ENCODE results near the gene AFDN. TPM values are rescaled to one million over a fixed set of nuclear protein-coding genes. Genes with fewer than 3 reads are reported as not detected.

AFDN gene
- total and polyA plus RNA-seq, 2 of the 8 experiments (the other 6 are each of a cell fraction or from before 2014, with no cell fraction given) = 53.4 to 192 TPM

GRCh38 chr6:167781868-167782267, 44.8 kb upstream of the AFDN start:
- no peak overlapping the region for H4K8ac ChIP-seq (ENCODE audit: extremely low read depth, insufficient read depth, low read length)
- no peaks in the 10 kb centered on the region for H3K36me3 ChIP-seq (ENCODE audit: control insufficient read depth in 2 of 4, insufficient read depth in 4 of 4, low read length in 3 of 4)
- H4K5ac ChIP-seq (ENCODE audit: insufficient read length, low read depth, low read length) = no peak overlapping the region
- no peak overlapping the region for H3K23ac ChIP-seq (ENCODE audit: insufficient read length)
- no peak overlapping the region for H2AK5ac ChIP-seq (ENCODE audit: low read depth, low read length)
- no peak overlapping the region for H2BK20ac ChIP-seq (ENCODE audit: low read length)
- no peaks in the 10 kb centered on the region for H3K9me3 ChIP-seq (ENCODE audit: insufficient read depth in 2 of 2, low read depth in 1 of 2, low read length in 1 of 2)
- no peaks in the 10 kb centered on the region for H4K20me1 ChIP-seq (replicated peaks in 1 of 2; ENCODE audit: control insufficient read depth in 1 of 2, insufficient read depth in 2 of 2, low read length in 2 of 2)
- H3K4ac ChIP-seq (replicated peaks; ENCODE audit: insufficient read length, low read depth, low read length) = no peak overlapping the region
- no peak overlapping the region for H3K9ac ChIP-seq (replicated peaks in 1 of 4; ENCODE audit: extremely low read depth in 1 of 4, low read depth in 3 of 4, low read length in 3 of 4)
- no peaks in the 10 kb centered on the region for H3K23me2 ChIP-seq (ENCODE audit: low read depth, low read length)
- H3K79me2 ChIP-seq (ENCODE audit: control insufficient read depth in 1 of 2, insufficient read depth in 2 of 2, low read length in 2 of 2) = no peaks in the 10 kb centered on the region
- H3K79me1 ChIP-seq (ENCODE audit: low read depth, low read length) = no peaks in the 10 kb centered on the region
- no peak overlapping the region for H4K91ac ChIP-seq (replicated peaks; ENCODE audit: insufficient read length, low read length)
- no peak for DNase-seq (ENCODE audit: low read depth in 1 of 2, low spot score in 2 of 2)
- no peak overlapping the region for H3K18ac ChIP-seq (ENCODE audit: extremely low read depth, low read length)
- no peak overlapping the region for H3K4me3 ChIP-seq (ENCODE audit: extremely low read depth in 1 of 4, insufficient read depth in 2 of 4, low read depth in 3 of 4, low read length in 4 of 4)
- no peak overlapping the region for H2BK15ac ChIP-seq (ENCODE audit: low read length)
- no peak overlapping the region for H2BK5ac ChIP-seq (ENCODE audit: low read depth, low read length)
- ChIA-PET CTCF (ENCODE audit: partially characterized antibody) (interaction anchor here (0.8 to 1.7 kb wide), 2 partner anchors 26 to 64 kb away, joined by 3 to 4 read pairs; no protein-coding TSS in a partner anchor), POLR2A (ENCODE audit: partially characterized antibody) (no interaction called here)
- no peak overlapping the region for H2BK12ac ChIP-seq (ENCODE audit: low read depth, low read length)
- H3K27me3 ChIP-seq (replicated peaks in 1 of 4; ENCODE audit: control insufficient read depth in 3 of 4, extremely low read depth in 1 of 4, insufficient read depth in 3 of 4, low read length in 3 of 4) = no peaks in the 10 kb centered on the region
- no peaks in the 10 kb centered on the region for H3K4me1 ChIP-seq (replicated peaks in 1 of 4; ENCODE audit: control insufficient read depth in 3 of 4, insufficient read depth in 4 of 4, low read length in 3 of 4)
- H2BK120ac ChIP-seq (replicated peaks; ENCODE audit: low read depth, low read length) = no peak overlapping the region
- 94% methylated on average over 9 of the region's 9 CpGs; no CpG with 5 or more reads in 1 of the 2 experiments for WGBS, 2 experiments (ENCODE audit: extremely low coverage in 1 of 2, insufficient coverage in 1 of 2, insufficient read length in 1 of 2, insufficient replicate concordance in 2 of 2, low coverage in 1 of 2, low lambda C conversion rate in 2 of 2, missing lambda C conversion rate in 1 of 2)
- H3K27ac ChIP-seq (ENCODE audit: low read depth, low read length) = no peak overlapping the region
- FAIRE-seq = no peak
- H3K56ac ChIP-seq (replicated peaks; ENCODE audit: insufficient read length, low read depth, low read length) = no peak overlapping the region
- H2AFZ ChIP-seq (ENCODE audit: low read length) = 0 out of 2 replicates have a peak overlapping the region, but pooled peaks have one; percentile 35
- H3K14ac ChIP-seq (ENCODE audit: insufficient read length) = no peak overlapping the region
- no peak overlapping the region for H3K4me2 ChIP-seq (ENCODE audit: insufficient read depth in 1 of 2, low read depth in 2 of 2, low read length in 2 of 2)
- TF ChIP-seq TAF1 (IDR thresholded peaks at IDR 0.05; ENCODE audit: low read depth, low read length) (no peak), E2F6 (IDR thresholded peaks at IDR 0.05) (no peak), CBX8 (IDR thresholded peaks at IDR 0.05; ENCODE audit: borderline replicate concordance, low read depth, low read length) (no peak), POLR2AphosphoS5 (IDR thresholded peaks at IDR 0.05; ENCODE audit: low read depth, low read length) (no peak), SUZ12 (IDR thresholded peaks at IDR 0.05; ENCODE audit: low read length) (no peak), TAF7 (optimal IDR thresholded peaks at IDR 0.05; ENCODE audit: borderline replicate concordance, low read depth, low read length) (no peak), CTCF (IDR thresholded peaks at IDR 0.05; ENCODE audit: control extremely low read depth in 1 of 3, insufficient read depth in 1 of 3, low read depth in 1 of 3, low read length in 3 of 3) (no peak), FOSL1 (IDR thresholded peaks at IDR 0.05; ENCODE audit: insufficient read depth, low read depth, low read length) (no peak), SIN3A (conservative IDR thresholded peaks at IDR 0.05 in 1 of 2, IDR thresholded peaks at IDR 0.05 in 1 of 2; ENCODE audit: low read depth in 1 of 2, low read length in 2 of 2) (no peak), ZNF274 (IDR thresholded peaks at IDR 0.05; ENCODE audit: borderline replicate concordance, extremely low read depth, low read length) (no peak), NRF1 (IDR thresholded peaks at IDR 0.05; ENCODE audit: low read depth, low read length) (no peak)

Data from H1 (cell line).